ENCODE measurements around the gene PSMB7.

PSMB7 gene

GRCh38 chr9:124330011-124330697 lies 85.1 kb downstream of the PSMB7 start:
- Histone ChIP-seq H3K4me3 (ENCODE audit: low read length) (no peak overlapping the region), H3K4me1 (ENCODE audit: low read length) (no peaks in the 10 kb centered on the region), H3K4me2 (ENCODE audit: low read length) (no peak overlapping the region), H4K20me1 (ENCODE audit: insufficient read depth, low read length) (peaks cover 7% of the 10 kb centered on the region; the same call in 1 of the 2 replicates), H3K9ac (ENCODE audit: low read length) (no peak overlapping the region), H2AFZ (ENCODE audit: low read depth, low read length) (no peak overlapping the region), H3K36me3 (replicated peaks; ENCODE audit: low read depth, low read length) (peaks cover 73% of the 10 kb centered on the region), H3K79me2 (ENCODE audit: low read length) (no peaks in the 10 kb centered on the region), H3K9me3 (ENCODE audit: insufficient read depth, low read length) (no peaks in the 10 kb centered on the region), H3K27ac (ENCODE audit: low read length) (no peak overlapping the region), H3K27me3 (ENCODE audit: low read depth, low read length) (no peaks in the 10 kb centered on the region)
- TF ChIP-seq EZH2phosphoT487 (IDR thresholded peaks at IDR 0.05; ENCODE audit: low read depth) (no peak), CTCF (IDR thresholded peaks at IDR 0.05; ENCODE audit: low read depth, low read length) (no peak)

- Histone ChIP-seq H3K9me3 (ENCODE audit: insufficient read depth, low read length) (no peaks in the 10 kb centered on the region), H3K4me3 (ENCODE audit: low read length) (no peak overlapping the region), H4K20me1 (ENCODE audit: insufficient read depth, low read length) (peaks cover 7% of the 10 kb centered on the region; the same call in 1 of the 2 replicates), H3K27me3 (ENCODE audit: low read depth, low read length) (no peaks in the 10 kb centered on the region), H3K4me2 (ENCODE audit: low read length) (no peak overlapping the region), H3K36me3 (replicated peaks; ENCODE audit: low read depth, low read length) (peaks cover 73% of the 10 kb centered on the region), H3K27ac (ENCODE audit: low read length) (no peak overlapping the region), H2AFZ (ENCODE audit: low read depth, low read length) (no peak overlapping the region), H3K4me1 (ENCODE audit: low read length) (no peaks in the 10 kb centered on the region), H3K9ac (ENCODE audit: low read length) (no peak overlapping the region), H3K79me2 (ENCODE audit: low read length) (no peaks in the 10 kb centered on the region)
- TF ChIP-seq EZH2phosphoT487 (IDR thresholded peaks at IDR 0.05; ENCODE audit: low read depth) = no peak
- no peak for TF ChIP-seq CTCF (IDR thresholded peaks at IDR 0.05; ENCODE audit: low read depth, low read length)
These were observed 85.9 kb downstream of the PSMB7 start for GRCh38 chr9:124329206-124329792.

GRCh38 chr9:124328285-124328684 lies 87.0 kb downstream of the PSMB7 start:
- Histone ChIP-seq H3K27ac (ENCODE audit: low read length) (no peak overlapping the region), H2AFZ (ENCODE audit: low read depth, low read length) (no peak overlapping the region), H4K20me1 (ENCODE audit: insufficient read depth, low read length) (peaks cover 7% of the 10 kb centered on the region; the same call in 1 of the 2 replicates), H3K9ac (ENCODE audit: low read length) (no peak overlapping the region), H3K9me3 (ENCODE audit: insufficient read depth, low read length) (no peaks in the 10 kb centered on the region), H3K79me2 (ENCODE audit: low read length) (no peaks in the 10 kb centered on the region), H3K36me3 (replicated peaks; ENCODE audit: low read depth, low read length) (peaks cover 79% of the 10 kb centered on the region), H3K27me3 (ENCODE audit: low read depth, low read length) (no peaks in the 10 kb centered on the region), H3K4me2 (ENCODE audit: low read length) (no peak overlapping the region), H3K4me3 (ENCODE audit: low read length) (no peak overlapping the region), H3K4me1 (ENCODE audit: low read length) (no peaks in the 10 kb centered on the region)
- TF ChIP-seq EZH2phosphoT487 (IDR thresholded peaks at IDR 0.05; ENCODE audit: low read depth) (no peak), CTCF (IDR thresholded peaks at IDR 0.05; ENCODE audit: low read depth, low read length) (no peak)

- no peaks in the 10 kb centered on the region for H3K4me1 ChIP-seq (ENCODE audit: low read length)
- H3K9me3 ChIP-seq (ENCODE audit: insufficient read depth, low read length) = no peaks in the 10 kb centered on the region
- H3K27me3 ChIP-seq (ENCODE audit: low read depth, low read length) = no peaks in the 10 kb centered on the region
- no peak overlapping the region for H2AFZ ChIP-seq (ENCODE audit: low read depth, low read length)
- H4K20me1 ChIP-seq (ENCODE audit: insufficient read depth, low read length) = peaks cover 7% of the 10 kb centered on the region; the same call in 1 of the 2 replicates
- no peak overlapping the region for H3K4me2 ChIP-seq (ENCODE audit: low read length)
- peaks cover 79% of the 10 kb centered on the region for H3K36me3 ChIP-seq (replicated peaks; ENCODE audit: low read depth, low read length)
- H3K4me3 ChIP-seq (ENCODE audit: low read length) = no peak overlapping the region
- H3K79me2 ChIP-seq (ENCODE audit: low read length) = no peaks in the 10 kb centered on the region
- H3K9ac ChIP-seq (ENCODE audit: low read length) = no peak overlapping the region
- H3K27ac ChIP-seq (ENCODE audit: low read length) = no peak overlapping the region
- no peak for TF ChIP-seq CTCF (IDR thresholded peaks at IDR 0.05; ENCODE audit: low read depth, low read length)
- no peak for TF ChIP-seq EZH2phosphoT487 (IDR thresholded peaks at IDR 0.05; ENCODE audit: low read depth)
These were observed 87.8 kb downstream of the PSMB7 start for GRCh38 chr9:124327491-124327890.
